GM12878 (cell line): ENCODE data around the gene WBP2NL. TPM values are rescaled to one million over a fixed set of nuclear protein-coding genes. Genes with fewer than 3 reads are reported as not detected.

ENCODE experiments used
- ATAC-seq: fragments of 200-7000 bp; cut with Tn5 transposase; 3 replicates; pipeline ENCODE4 v1.9.1; 2020; ENCODE audit warnings: mild to moderate bottlenecking, moderate library complexity
- BruUV-seq: library from RNA; stranded (reverse); fragments of 400-500 nt; replicated peaks from 2 replicates; lab custom pipeline; 2021; lab: Mats Ljungman, UMichigan
- CTCF ChIA-PET: fragments of 300-600 bp; sonication (Branson Sonifier 250); formaldehyde crosslinking; extraction: SDS; loops from one replicate; lab custom pipeline; 2021; ENCODE audit warnings: inconsistent platforms; lab: Yijun Ruan, JAX
- POLR2A ChIA-PET: fragments of 350-600 bp; formaldehyde crosslinking; extraction: SDS; loops from one replicate; lab custom pipeline; 2021; ENCODE audit warnings: inconsistent platforms; lab: Charles Lee
- RAD21 ChIA-PET: fragments of 300-600 bp; sonication (Branson Sonifier 250); formaldehyde crosslinking; loops from one replicate; lab custom pipeline; 2023; ENCODE audit warnings: antibody characterized with exemption; ENCODE audit not compliant: unreplicated experiment; lab: Charles Lee
- SMC1A ChIA-PET: fragments of 300-600 bp; sonication (Branson Sonifier 250); formaldehyde crosslinking; loops from one replicate; lab custom pipeline; 2023; ENCODE audit not compliant: unreplicated experiment, uncharacterized antibody; lab: Charles Lee
- DNase-seq: peaks from one replicate; pipeline ENCODE4 v3.0.0-alpha.2; 2011; ENCODE audit warnings: low read depth, low spot score
- FAIRE-seq: peaks from 3 replicates; lab custom pipeline; 2011; peaks lifted over from hg19 to GRCh38; lab: Jason Lieb, UNC
- H2AFZ ChIP-seq: 2 replicates; pipeline ENCODE4 v1.6.0; 2011; ENCODE audit warnings: low read depth, low read length, control low read depth; ENCODE audit not compliant: control insufficient read depth
- H3K27ac ChIP-seq: 2 replicates; pipeline ENCODE4 v1.5.1; 2011; ENCODE audit warnings: control low read depth; ENCODE audit not compliant: control insufficient read depth, insufficient read depth
- H3K27me3 ChIP-seq, 2 experiments: replicated peaks in 1 of 2; 2 replicates each; pipeline versions ENCODE4 v1.6.0 to v1.6.1; 2011; ENCODE audit warnings: low read length in 1 of 2; ENCODE audit not compliant: control insufficient read depth in 2 of 2, insufficient read depth in 2 of 2
- H3K36me3 ChIP-seq, 2 experiments: 2 replicates each; pipeline ENCODE4 v1.5.1; 2011; ENCODE audit warnings: low read length in 1 of 2; ENCODE audit not compliant: control insufficient read depth in 2 of 2, insufficient read depth in 2 of 2
- H3K4me1 ChIP-seq: 2 replicates; pipeline ENCODE4 v1.6.1; 2011; ENCODE audit warnings: mild to moderate bottlenecking, low read length, moderate library complexity, mixed read lengths; ENCODE audit not compliant: control insufficient read depth, insufficient read depth
- H3K4me2 ChIP-seq: 2 replicates; pipeline ENCODE4 v1.6.0; 2011; ENCODE audit warnings: control low read depth; ENCODE audit not compliant: control insufficient read depth, insufficient read depth
- H3K4me3 ChIP-seq: fragments of 200-600 bp; sonication (generic); 2 replicates; pipeline ENCODE4 v1.5.1; 2016
- H3K79me2 ChIP-seq: 2 replicates; pipeline ENCODE4 v1.6.0; 2011; ENCODE audit warnings: low read length; ENCODE audit not compliant: control insufficient read depth, insufficient read depth
- H3K9ac ChIP-seq: 2 replicates; pipeline ENCODE4 v1.8.0; 2011; ENCODE audit warnings: low read length, control low read depth, mixed read lengths; ENCODE audit not compliant: control insufficient read depth, insufficient read depth
- H3K9me3 ChIP-seq: replicated peaks from 3 replicates; pipeline ENCODE4 v1.5.1; 2011; ENCODE audit warnings: mild to moderate bottlenecking, low read length; ENCODE audit not compliant: control insufficient read depth, insufficient read depth
- H4K20me1 ChIP-seq: 2 replicates; pipeline ENCODE4 v1.6.0; 2011; ENCODE audit not compliant: control insufficient read depth, insufficient read depth
- ATF7 ChIP-seq: fragments of 450-650 bp; IDR thresholded peaks from 2 replicates; pipeline ENCODE4 v1.6.1; 2016; ENCODE audit warnings: low read depth, mild to moderate bottlenecking
- BRCA1 ChIP-seq: IDR thresholded peaks from 2 replicates; pipeline ENCODE4 v1.6.1; 2011; ENCODE audit warnings: low read depth, low read length, improper control_type of control experiment
- CHD1 ChIP-seq: IDR thresholded peaks from 2 replicates; pipeline ENCODE4 v1.6.1; 2012; ENCODE audit warnings: low read depth, low read length, improper control_type of control experiment
- POLR2AphosphoS2 ChIP-seq: IDR thresholded peaks from 2 replicates; pipeline ENCODE4 v1.6.1; 2011; ENCODE audit warnings: low read depth, mild to moderate bottlenecking, low read length, improper control_type of control experiment, moderate library complexity
- POLR2AphosphoS5 ChIP-seq: IDR thresholded peaks from 2 replicates; pipeline ENCODE4 v1.6.1; 2011; ENCODE audit warnings: mild to moderate bottlenecking, low read length, inconsistent platforms
- REST ChIP-seq: IDR thresholded peaks from 2 replicates; pipeline ENCODE4 v1.6.1; 2012; ENCODE audit warnings: mild to moderate bottlenecking, low read depth, low read length
- WGBS: methylation state at CpG from one replicate; pipeline ENCODE4 v1.1.6; 2016; ENCODE audit warnings: low lambda C conversion rate; ENCODE audit not compliant: insufficient replicate concordance, insufficient coverage; ENCODE audit errors: missing lambda C conversion rate; 5-methylcytosine and 5-hydroxymethylcytosine counted together
- in situ Hi-C: fragments of 300-500 bp; cut with MboI; formaldehyde crosslinking; loops from 9 replicates; pipeline ENCODE4 v1.14.3; 2018; ENCODE audit warnings: mixed read lengths
- intact Hi-C: fragments of 100-400 bp; cut with micrococcal nuclease; formaldehyde crosslinking; loops from one replicate; pipeline ENCODE4 v1.14.2; 2022; ENCODE audit not compliant: unreplicated experiment
- polyA plus RNA-seq, 11 experiments: library from polyadenylated mRNA; depleted of rRNA in 4 of 11; unstranded in 6 of 11; stranded (reverse) in 5 of 11; fragments of >200 nt; fragmentation: Nextera tagmentation in 4 of 11; fragmentation: Illumina TruSeq in 1 of 11; extraction: Ambion mirVana in 4 of 11; extraction: Trizol in 1 of 11; gene quantifications; 1 replicate in 1 of 11; 2 replicates in 10 of 11; pipeline versions ENCODE4 v1.2.1 to v1.2.3, GENCODE V29; 2011 to 2016; ENCODE audit warnings: inconsistent platforms in 2 of 11, missing spikeins in 2 of 11, low read depth in 1 of 11
- total RNA-seq, 4 experiments: library from RNA; depleted of rRNA in 3 of 4; stranded (reverse); fragments of >200 nt in 3 of 4; fragmentation: Illumina TruSeq in 1 of 4; extraction: Trizol in 1 of 4; gene quantifications; 2 replicates each; pipeline versions ENCODE4 v1.2.1 to v1.2.3, GENCODE V29; 2013 to 2021
- TF ChIP-seq, protein P1 (sequence below): fragments of 450-650 bp; IDR thresholded peaks from 2 replicates; pipeline ENCODE4 v1.6.1; 2018; ENCODE audit warnings: mild to moderate bottlenecking, low read depth, moderate library complexity; ENCODE audit not compliant: partially characterized antibody
- TF ChIP-seq, protein P2 (sequence below): fragments of 150-350 bp; IDR thresholded peaks from 2 replicates; pipeline ENCODE4 v1.6.1; 2014; ENCODE audit warnings: mild to moderate bottlenecking, low read depth, low read length

WBP2NL gene
- total and polyA plus RNA-seq, 10 of the 15 experiments (the other 5 are each of a cell fraction or from before 2014, with no cell fraction given), result 0.46 to 1.9 (median 1.3) TPM

GRCh38 chr22:42066126-42066761, 67.7 kb downstream of the WBP2NL start:
- no peak for DNase-seq
- no peak for FAIRE-seq
- POLR2A ChIA-PET, result no interaction called here

DNA sequence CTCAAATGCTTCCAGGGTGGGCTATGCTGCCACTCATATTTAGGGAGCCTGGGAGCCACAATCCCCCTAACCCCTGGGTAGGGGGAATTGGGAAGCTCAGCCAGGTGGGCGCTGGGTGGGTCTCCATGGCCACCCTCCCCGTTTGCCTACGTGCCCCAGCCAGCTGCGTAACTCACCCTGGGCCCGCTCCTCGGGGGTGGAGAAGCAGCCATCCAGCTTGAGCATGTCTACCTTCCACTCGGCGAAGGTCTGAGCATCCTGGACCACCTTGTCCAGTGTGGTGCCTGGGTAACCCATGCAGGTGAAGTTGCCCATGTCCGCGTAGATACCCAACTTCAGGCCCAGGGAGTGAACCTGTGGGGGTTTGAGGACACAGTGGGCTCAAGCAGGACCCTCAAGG, 68.3 kb downstream of the WBP2NL start:
- POLR2A ChIA-PET, result no interaction called here
- DNase-seq (no peak), ATAC-seq (no peak), FAIRE-seq (no peak)
- intact Hi-C loops (no loop called here), in situ Hi-C loops (no loop called here)
- Histone ChIP-seq H3K27ac (no peak overlapping the region), H3K4me1 (peaks cover 13% of the 10 kb centered on the region), H4K20me1 (peaks cover 2% of the 10 kb centered on the region; the same call in 1 of the 2 replicates), H2AFZ (no peak overlapping the region), H3K4me3 (no peak overlapping the region), H3K4me2 (no peak overlapping the region), H3K27me3 (no peaks in the 10 kb centered on the region), H3K79me2 (peaks cover 10% of the 10 kb centered on the region), H3K9ac (no peak overlapping the region), H3K9me3 (no peaks in the 10 kb centered on the region; the same call in 2 of the 3 replicates), H3K36me3 (peaks cover 8 to 15% of the 10 kb centered on the region in 2 experiments)
- no TSS peak for BruUV-seq
- CTCF ChIA-PET, result no interaction called here
- RAD21 ChIA-PET, result no interaction called here
- WGBS, result 94% methylated on average over 10 of the region's 10 CpGs
- SMC1A ChIA-PET, result no interaction called here
- TF ChIP-seq CHD1 (no peak), POLR2AphosphoS2 (no peak), BRCA1 (no peak), REST (no peak), ATF7 (no peak)
- TF ChIP-seq, protein P1, sequence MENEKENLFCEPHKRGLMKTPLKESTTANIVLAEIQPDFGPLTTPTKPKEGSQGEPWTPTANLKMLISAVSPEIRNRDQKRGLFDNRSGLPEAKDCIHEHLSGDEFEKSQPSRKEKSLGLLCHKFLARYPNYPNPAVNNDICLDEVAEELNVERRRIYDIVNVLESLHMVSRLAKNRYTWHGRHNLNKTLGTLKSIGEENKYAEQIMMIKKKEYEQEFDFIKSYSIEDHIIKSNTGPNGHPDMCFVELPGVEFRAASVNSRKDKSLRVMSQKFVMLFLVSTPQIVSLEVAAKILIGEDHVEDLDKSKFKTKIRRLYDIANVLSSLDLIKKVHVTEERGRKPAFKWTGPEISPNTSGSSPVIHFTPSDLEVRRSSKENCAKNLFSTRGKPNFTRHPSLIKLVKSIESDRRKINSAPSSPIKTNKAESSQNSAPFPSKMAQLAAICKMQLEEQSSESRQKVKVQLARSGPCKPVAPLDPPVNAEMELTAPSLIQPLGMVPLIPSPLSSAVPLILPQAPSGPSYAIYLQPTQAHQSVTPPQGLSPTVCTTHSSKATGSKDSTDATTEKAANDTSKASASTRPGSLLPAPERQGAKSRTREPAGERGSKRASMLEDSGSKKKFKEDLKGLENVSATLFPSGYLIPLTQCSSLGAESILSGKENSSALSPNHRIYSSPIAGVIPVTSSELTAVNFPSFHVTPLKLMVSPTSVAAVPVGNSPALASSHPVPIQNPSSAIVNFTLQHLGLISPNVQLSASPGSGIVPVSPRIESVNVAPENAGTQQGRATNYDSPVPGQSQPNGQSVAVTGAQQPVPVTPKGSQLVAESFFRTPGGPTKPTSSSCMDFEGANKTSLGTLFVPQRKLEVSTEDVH, result no peak

More at GRCh38 chr22:42066126-42066761, 67.7 kb downstream of the WBP2NL start:
- H3K27me3 ChIP-seq, result no peaks in the 10 kb centered on the region
- H3K9ac ChIP-seq, result no peak overlapping the region
- CTCF ChIA-PET, result no interaction called here
- SMC1A ChIA-PET, result no interaction called here
- RAD21 ChIA-PET, result no interaction called here
- no peak overlapping the region for H3K4me2 ChIP-seq
- H3K9me3 ChIP-seq, result no peaks in the 10 kb centered on the region; the same call in 2 of the 3 replicates
- H4K20me1 ChIP-seq, result peaks cover 2% of the 10 kb centered on the region; the same call in 1 of the 2 replicates
- 98% methylated on average over 7 of the region's 7 CpGs for WGBS
- peaks cover 10% of the 10 kb centered on the region for H3K79me2 ChIP-seq
- H3K27ac ChIP-seq, result no peak overlapping the region
- no peak overlapping the region for H2AFZ ChIP-seq
- peaks cover 7% of the 10 kb centered on the region for H3K4me1 ChIP-seq
- BruUV-seq, result no TSS peak
- H3K36me3 ChIP-seq, result peaks cover 8 to 19% of the 10 kb centered on the region in 2 experiments
- ATAC-seq, result no peak
- no peak overlapping the region for H3K4me3 ChIP-seq
- TF ChIP-seq, protein P2, sequence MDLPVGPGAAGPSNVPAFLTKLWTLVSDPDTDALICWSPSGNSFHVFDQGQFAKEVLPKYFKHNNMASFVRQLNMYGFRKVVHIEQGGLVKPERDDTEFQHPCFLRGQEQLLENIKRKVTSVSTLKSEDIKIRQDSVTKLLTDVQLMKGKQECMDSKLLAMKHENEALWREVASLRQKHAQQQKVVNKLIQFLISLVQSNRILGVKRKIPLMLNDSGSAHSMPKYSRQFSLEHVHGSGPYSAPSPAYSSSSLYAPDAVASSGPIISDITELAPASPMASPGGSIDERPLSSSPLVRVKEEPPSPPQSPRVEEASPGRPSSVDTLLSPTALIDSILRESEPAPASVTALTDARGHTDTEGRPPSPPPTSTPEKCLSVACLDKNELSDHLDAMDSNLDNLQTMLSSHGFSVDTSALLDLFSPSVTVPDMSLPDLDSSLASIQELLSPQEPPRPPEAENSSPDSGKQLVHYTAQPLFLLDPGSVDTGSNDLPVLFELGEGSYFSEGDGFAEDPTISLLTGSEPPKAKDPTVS, result no peak
- no peak for TF ChIP-seq POLR2AphosphoS5
- TF ChIP-seq, all 136 proteins: peak for 0
- intact Hi-C loops (no loop called here), in situ Hi-C loops (no loop called here)
